ENCODE measurements around the gene SLC24A3.

- TF ChIP-seq ZFP3 (CRISPR knock-in tag; IDR thresholded peaks at IDR 0.05) (no peak), ZC3H10 (CRISPR knock-in tag; IDR thresholded peaks at IDR 0.05) (no peak), ZNF565 (CRISPR knock-in tag; conservative IDR thresholded peaks at IDR 0.05; ENCODE audit: low read depth) (no peak), PATZ1 (CRISPR knock-in tag; IDR thresholded peaks at IDR 0.05; ENCODE audit: borderline replicate concordance) (no peak), CSDC2 (CRISPR knock-in tag; IDR thresholded peaks at IDR 0.05) (no peak), ARNTL (CRISPR knock-in tag; IDR thresholded peaks at IDR 0.05; ENCODE audit: borderline replicate concordance, low read depth) (no peak), ZNF70 (CRISPR knock-in tag; IDR thresholded peaks at IDR 0.05) (no peak), BACH2 (CRISPR knock-in tag; IDR thresholded peaks at IDR 0.05; ENCODE audit: borderline replicate concordance) (no peak)
- TF ChIP-seq, protein P1, sequence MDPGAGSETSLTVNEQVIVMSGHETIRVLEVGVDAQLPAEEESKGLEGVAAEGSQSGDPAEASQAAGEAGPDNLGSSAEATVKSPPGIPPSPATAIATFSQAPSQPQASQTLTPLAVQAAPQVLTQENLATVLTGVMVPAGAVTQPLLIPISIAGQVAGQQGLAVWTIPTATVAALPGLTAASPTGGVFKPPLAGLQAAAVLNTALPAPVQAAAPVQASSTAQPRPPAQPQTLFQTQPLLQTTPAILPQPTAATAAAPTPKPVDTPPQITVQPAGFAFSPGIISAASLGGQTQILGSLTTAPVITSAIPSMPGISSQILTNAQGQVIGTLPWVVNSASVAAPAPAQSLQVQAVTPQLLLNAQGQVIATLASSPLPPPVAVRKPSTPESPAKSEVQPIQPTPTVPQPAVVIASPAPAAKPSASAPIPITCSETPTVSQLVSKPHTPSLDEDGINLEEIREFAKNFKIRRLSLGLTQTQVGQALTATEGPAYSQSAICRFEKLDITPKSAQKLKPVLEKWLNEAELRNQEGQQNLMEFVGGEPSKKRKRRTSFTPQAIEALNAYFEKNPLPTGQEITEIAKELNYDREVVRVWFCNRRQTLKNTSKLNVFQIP (CRISPR knock-in tag; IDR thresholded peaks at IDR 0.05; ENCODE audit: borderline replicate concordance, low read depth), result no peak
- TF ChIP-seq, protein P2, sequence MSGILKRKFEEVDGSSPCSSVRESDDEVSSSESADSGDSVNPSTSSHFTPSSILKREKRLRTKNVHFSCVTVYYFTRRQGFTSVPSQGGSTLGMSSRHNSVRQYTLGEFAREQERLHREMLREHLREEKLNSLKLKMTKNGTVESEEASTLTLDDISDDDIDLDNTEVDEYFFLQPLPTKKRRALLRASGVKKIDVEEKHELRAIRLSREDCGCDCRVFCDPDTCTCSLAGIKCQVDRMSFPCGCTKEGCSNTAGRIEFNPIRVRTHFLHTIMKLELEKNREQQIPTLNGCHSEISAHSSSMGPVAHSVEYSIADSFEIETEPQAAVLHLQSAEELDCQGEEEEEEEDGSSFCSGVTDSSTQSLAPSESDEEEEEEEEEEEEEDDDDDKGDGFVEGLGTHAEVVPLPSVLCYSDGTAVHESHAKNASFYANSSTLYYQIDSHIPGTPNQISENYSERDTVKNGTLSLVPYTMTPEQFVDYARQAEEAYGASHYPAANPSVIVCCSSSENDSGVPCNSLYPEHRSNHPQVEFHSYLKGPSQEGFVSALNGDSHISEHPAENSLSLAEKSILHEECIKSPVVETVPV (CRISPR knock-in tag; IDR thresholded peaks at IDR 0.05), result no peak
These were observed 467.6 kb downstream of the SLC24A3 start for GRCh38 chr20:19679900-19680495.
